HG02588 (cell line): ENCODE measurements around the gene COL20A1.

Experiments used
- ATAC-seq: cut with Tn5 transposase; IDR thresholded peaks from one replicate; pipeline ENCODE4 v1.9.1; 2021; ENCODE audit warnings: mild to moderate bottlenecking, moderate library complexity; ENCODE audit not compliant: unreplicated experiment

The COL20A1 gene

GRCh38 chr20:63346131-63347080 lies 53.4 kb downstream of the COL20A1 start:
- no peak for ATAC-seq

GRCh38 chr20:63347081-63347741 lies 54.2 kb downstream of the COL20A1 start:
- ATAC-seq = no peak

GRCh38 chr20:63347950-63348827 lies 55.2 kb downstream of the COL20A1 start:
- no peak for ATAC-seq

GRCh38 chr20:63348828-63349515 lies 56.0 kb downstream of the COL20A1 start:
- no peak for ATAC-seq

GRCh38 chr20:63349516-63349895 lies 56.5 kb downstream of the COL20A1 start:
- no peak for ATAC-seq

GRCh38 chr20:63350196-63350595 lies 57.2 kb downstream of the COL20A1 start:
- no peak for ATAC-seq

GRCh38 chr20:63350597-63351325 lies 57.8 kb downstream of the COL20A1 start:
- ATAC-seq = no peak

GRCh38 chr20:63351326-63351700 lies 58.3 kb downstream of the COL20A1 start:
- no peak for ATAC-seq

GRCh38 chr20:63351811-63352591 lies 59.0 kb downstream of the COL20A1 start:
- no peak for ATAC-seq

- no peak for ATAC-seq
These were observed 59.8 kb downstream of the COL20A1 start for GRCh38 chr20:63352811-63353221.

GRCh38 chr20:63354636-63355350 lies 61.8 kb downstream of the COL20A1 start:
- no peak for ATAC-seq

GRCh38 chr20:63355781-63356295 lies 62.9 kb downstream of the COL20A1 start:
- ATAC-seq = no peak

GRCh38 chr20:63356511-63356910 lies 63.5 kb downstream of the COL20A1 start:
- no peak for ATAC-seq

GRCh38 chr20:63356931-63357879 lies 64.2 kb downstream of the COL20A1 start:
- no peak for ATAC-seq

GRCh38 chr20:63357921-63358905 lies 65.2 kb downstream of the COL20A1 start:
- no peak for ATAC-seq
